GM12864 (cell line): Measurements from ENCODE around the gene CNOT3.

Source experiments
- DNase-seq: peaks from one replicate; pipeline ENCODE4 v3.0.0-alpha.2; 2011; ENCODE audit warnings: low read depth
- H3K4me3 ChIP-seq: 2 replicates; pipeline ENCODE4 v1.5.1; 2011; ENCODE audit warnings: mild to moderate bottlenecking, low read depth, low read length, control low read depth
- CTCF ChIP-seq: IDR thresholded peaks from 2 replicates; pipeline ENCODE4 v1.5.1; 2011; ENCODE audit warnings: low read depth, mild to moderate bottlenecking, moderate library complexity, low read length, control low read depth, inconsistent platforms; ENCODE audit errors: missing control alignments

The CNOT3 gene

DNA sequence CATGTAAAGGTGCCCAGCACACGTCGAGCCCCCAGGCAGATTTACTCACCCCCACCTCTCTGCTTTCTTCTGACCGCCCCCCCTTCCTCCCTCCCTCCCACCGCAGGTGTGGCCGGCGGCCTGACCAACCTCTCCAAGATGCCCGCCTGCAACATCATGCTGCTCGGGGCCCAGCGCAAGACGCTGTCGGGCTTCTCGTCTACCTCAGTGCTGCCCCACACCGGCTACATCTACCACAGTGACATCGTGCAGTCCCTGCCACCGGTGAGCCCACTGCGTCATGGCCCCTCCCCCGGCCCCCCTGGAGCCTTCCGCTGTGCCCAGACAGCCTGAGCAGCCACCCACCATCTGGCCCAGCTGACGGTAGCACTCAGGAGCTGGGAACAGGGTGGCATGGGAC is 13.2 kb upstream of the CNOT3 start:
- DNase-seq, result no peak
- TF ChIP-seq CTCF, result no peak
- no peak overlapping the region for H3K4me3 ChIP-seq

- TF ChIP-seq CTCF, result no peak
- no peak overlapping the region for H3K4me3 ChIP-seq
- no peak for DNase-seq
Observed at GRCh38 chr19:54125713-54126112, 11.8 kb upstream of the CNOT3 start.

- DNase-seq, result no peak
- TF ChIP-seq CTCF, result no peak
- H3K4me3 ChIP-seq, result no peak overlapping the region
Observed at GRCh38 chr19:54127688-54128440, 9.7 kb upstream of the CNOT3 start.

- no peak for DNase-seq
- H3K4me3 ChIP-seq, result no peak overlapping the region
- TF ChIP-seq CTCF, result no peak
Observed at GRCh38 chr19:54128441-54128725, 9.2 kb upstream of the CNOT3 start.

- no peak for TF ChIP-seq CTCF
- no peak for DNase-seq
- no peak overlapping the region for H3K4me3 ChIP-seq
Observed at GRCh38 chr19:54128796-54129616, 8.6 kb upstream of the CNOT3 start.

DNA sequence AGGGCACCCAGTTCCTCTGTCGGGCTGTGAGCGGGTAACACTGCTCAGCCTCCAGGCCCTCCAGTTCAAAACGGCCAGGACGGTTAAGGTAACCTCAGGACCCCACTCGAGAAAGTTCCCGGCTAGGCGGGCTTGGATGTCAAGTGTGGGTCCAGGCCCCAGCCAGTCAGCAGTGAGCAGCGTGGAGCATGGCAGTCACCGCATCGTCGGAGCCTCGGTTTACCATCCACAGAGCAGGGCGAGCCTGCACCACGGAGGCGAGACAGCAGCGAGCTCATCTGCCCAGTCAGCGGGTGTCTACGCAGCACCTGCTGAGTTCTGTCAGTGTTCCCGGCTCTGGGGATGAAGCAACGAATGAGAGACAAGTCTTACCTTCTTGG is 8.0 kb upstream of the CNOT3 start:
- TF ChIP-seq CTCF, result no peak
- no peak for DNase-seq
- H3K4me3 ChIP-seq, result no peak overlapping the region
